H1 (cell line): ENCODE results near the gene CD79A. TPM values are rescaled to one million over a fixed set of nuclear protein-coding genes. Genes with fewer than 3 reads are reported as not detected.

Experiments
- CTCF ChIA-PET: fragments of 300-600 bp; sonication (Branson Sonifier 250); formaldehyde crosslinking; loops from one replicate; lab custom pipeline; 2021; ENCODE audit not compliant: partially characterized antibody; lab: Charles Lee
- POLR2A ChIA-PET: fragments of 300-600 bp; sonication (Branson Sonifier 250); formaldehyde crosslinking; loops from one replicate; lab custom pipeline; 2021; ENCODE audit warnings: inconsistent platforms; ENCODE audit not compliant: partially characterized antibody; lab: Charles Lee
- DNase-seq, 2 experiments: peaks; one replicate each; pipeline versions ENCODE4 v3.0.0 to v3.0.0-alpha.2; 2010 to 2022; ENCODE audit warnings: low spot score in 2 of 2, low read depth in 1 of 2, mixed read lengths in 1 of 2
- FAIRE-seq: peaks from 2 replicates; lab custom pipeline; 2011; peaks lifted over from hg19 to GRCh38; lab: Jason Lieb, UNC
- H2AFZ ChIP-seq: 2 replicates; pipeline ENCODE4 v1.8.1; 2012; ENCODE audit warnings: low read length, inconsistent platforms
- H2AK5ac ChIP-seq: 2 replicates; pipeline ENCODE4 v1.6.1; 2013; ENCODE audit warnings: low read depth, low read length
- H2BK120ac ChIP-seq: replicated peaks from 2 replicates; pipeline ENCODE3; 2013; ENCODE audit warnings: low read depth, low read length, inconsistent platforms
- H2BK12ac ChIP-seq: 2 replicates; pipeline ENCODE4 v1.6.1; 2013; ENCODE audit warnings: low read depth, low read length
- H2BK15ac ChIP-seq: 2 replicates; pipeline ENCODE4 v1.6.1; 2013; ENCODE audit warnings: low read length
- H2BK20ac ChIP-seq: 2 replicates; pipeline ENCODE4 v1.6.1; 2013; ENCODE audit warnings: low read length
- H2BK5ac ChIP-seq: 2 replicates; pipeline ENCODE4 v1.6.1; 2013; ENCODE audit warnings: low read depth, low read length
- H3K14ac ChIP-seq: 2 replicates; pipeline ENCODE4 v1.6.1; 2013; ENCODE audit warnings: inconsistent platforms; ENCODE audit not compliant: insufficient read length
- H3K18ac ChIP-seq: 2 replicates; pipeline ENCODE4 v1.6.1; 2013; ENCODE audit warnings: low read length; ENCODE audit errors: extremely low read depth
- H3K23ac ChIP-seq: 2 replicates; pipeline ENCODE4 v1.6.1; 2013; ENCODE audit warnings: inconsistent platforms; ENCODE audit not compliant: insufficient read length
- H3K23me2 ChIP-seq: 2 replicates; pipeline ENCODE4 v1.6.1; 2013; ENCODE audit warnings: low read depth, low read length
- H3K27ac ChIP-seq: 2 replicates; pipeline ENCODE4 v1.6.1; 2011; ENCODE audit warnings: low read depth, low read length, inconsistent platforms
- H3K27me3 ChIP-seq, 4 experiments: replicated peaks in 1 of 4; 1 replicate in 1 of 4; 2 replicates in 3 of 4; pipeline versions ENCODE4 v1.6.1 to v1.8.1; 2011 to 2013; ENCODE audit warnings: low read length in 3 of 4, mild to moderate bottlenecking in 3 of 4, inconsistent platforms in 2 of 4, mixed read lengths in 2 of 4, moderate library complexity in 1 of 4; ENCODE audit not compliant: control insufficient read depth in 3 of 4, insufficient read depth in 3 of 4; ENCODE audit errors: extremely low read depth in 1 of 4
- H3K36me3 ChIP-seq, 4 experiments: 2 replicates each; pipeline versions ENCODE4 v1.6.1 to v1.8.1; 2011 to 2013; ENCODE audit warnings: mild to moderate bottlenecking in 4 of 4, low read length in 3 of 4, moderate library complexity in 2 of 4, control low read depth in 1 of 4, inconsistent platforms in 1 of 4; ENCODE audit not compliant: insufficient read depth in 4 of 4, control insufficient read depth in 2 of 4
- H3K4ac ChIP-seq: replicated peaks from 2 replicates; pipeline ENCODE3; 2013; ENCODE audit warnings: low read length, low read depth, mixed read lengths, inconsistent platforms; ENCODE audit not compliant: insufficient read length
- H3K4me1 ChIP-seq, 4 experiments: replicated peaks in 1 of 4; 1 replicate in 1 of 4; 2 replicates in 3 of 4; pipeline versions ENCODE4 v1.6.1 to v1.8.1; 2011 to 2013; ENCODE audit warnings: low read length in 3 of 4, inconsistent platforms in 2 of 4, mixed read lengths in 1 of 4; ENCODE audit not compliant: insufficient read depth in 4 of 4, control insufficient read depth in 3 of 4
- H3K4me2 ChIP-seq, 2 experiments: 2 replicates each; pipeline versions ENCODE4 v1.6.1 to v1.8.1; 2011 to 2013; ENCODE audit warnings: low read depth in 2 of 2, low read length in 2 of 2, control low read depth in 1 of 2, inconsistent platforms in 1 of 2, mild to moderate bottlenecking in 1 of 2; ENCODE audit not compliant: insufficient read depth in 1 of 2
- H3K4me3 ChIP-seq, 4 experiments: fragments of 200-600, 300-600 bp in 1 of 4; sonication (generic), shearing (Covaris generic), sonication (Bioruptor Twin) in 1 of 4; 2 replicates each; pipeline versions ENCODE4 v1.5.1 to v1.8.1; 2011 to 2016; ENCODE audit warnings: low read length in 4 of 4, low read depth in 3 of 4, control low read depth in 2 of 4, inconsistent platforms in 2 of 4, mild to moderate bottlenecking in 2 of 4, mixed read lengths in 1 of 4, moderate library complexity in 1 of 4; ENCODE audit not compliant: insufficient read depth in 2 of 4; ENCODE audit errors: extremely low read depth in 1 of 4
- H3K56ac ChIP-seq: replicated peaks from 2 replicates; pipeline ENCODE3; 2013; ENCODE audit warnings: low read depth, mild to moderate bottlenecking, mixed read lengths, low read length, inconsistent platforms; ENCODE audit not compliant: insufficient read length
- H3K79me1 ChIP-seq: 2 replicates; pipeline ENCODE4 v1.6.1; 2013; ENCODE audit warnings: low read depth, low read length, control low read depth
- H3K79me2 ChIP-seq, 2 experiments: 2 replicates each; pipeline versions ENCODE4 v1.6.1 to v1.8.1; 2012 to 2013; ENCODE audit warnings: low read length in 2 of 2, mild to moderate bottlenecking in 2 of 2, inconsistent platforms in 1 of 2; ENCODE audit not compliant: insufficient read depth in 2 of 2, control insufficient read depth in 1 of 2
- H3K9ac ChIP-seq, 4 experiments: replicated peaks in 1 of 4; 1 replicate in 1 of 4; 2 replicates in 3 of 4; pipeline versions ENCODE4 v1.6.1 to v1.8.1; 2011 to 2013; ENCODE audit warnings: low read depth in 3 of 4, low read length in 3 of 4, control low read depth in 2 of 4, mild to moderate bottlenecking in 2 of 4, moderate library complexity in 2 of 4, inconsistent platforms in 1 of 4; ENCODE audit errors: extremely low read depth in 1 of 4
- H3K9me3 ChIP-seq, 2 experiments: 2 replicates each; pipeline versions ENCODE4 v1.6.1 to v1.8.1; 2012 to 2013; ENCODE audit warnings: mild to moderate bottlenecking in 2 of 2, moderate library complexity in 2 of 2, control low read depth in 1 of 2, inconsistent platforms in 1 of 2, low read depth in 1 of 2, low read length in 1 of 2, mixed read lengths in 1 of 2; ENCODE audit not compliant: insufficient read depth in 2 of 2
- H4K20me1 ChIP-seq, 2 experiments: replicated peaks in 1 of 2; 2 replicates each; pipeline versions ENCODE3 to v1.8.1; 2011 to 2013; ENCODE audit warnings: inconsistent platforms in 2 of 2, low read length in 2 of 2, mild to moderate bottlenecking in 1 of 2; ENCODE audit not compliant: insufficient read depth in 2 of 2, control insufficient read depth in 1 of 2
- H4K5ac ChIP-seq: 2 replicates; pipeline ENCODE4 v1.6.1; 2013; ENCODE audit warnings: low read length, low read depth, mixed read lengths, inconsistent platforms; ENCODE audit not compliant: insufficient read length
- H4K8ac ChIP-seq: 2 replicates; pipeline ENCODE4 v1.8.0; 2013; ENCODE audit warnings: mild to moderate bottlenecking, moderate library complexity, low read length, inconsistent platforms; ENCODE audit not compliant: insufficient read depth; ENCODE audit errors: extremely low read depth
- H4K91ac ChIP-seq: replicated peaks from 2 replicates; pipeline ENCODE3; 2013; ENCODE audit warnings: low read length, mixed read lengths, inconsistent platforms; ENCODE audit not compliant: insufficient read length
- CTBP2 ChIP-seq: IDR thresholded peaks from 2 replicates; pipeline ENCODE4 v1.7.0; 2011; ENCODE audit warnings: borderline replicate concordance, mild to moderate bottlenecking, moderate library complexity, mixed read lengths, low read length; ENCODE audit not compliant: insufficient read depth, insufficient read length
- MAFK ChIP-seq: IDR thresholded peaks from 2 replicates; pipeline ENCODE4 v1.6.1; 2012; ENCODE audit warnings: low read depth, mild to moderate bottlenecking, improper control_type of control experiment, low read length
- WGBS, 2 experiments: shearing (Covaris generic) in 1 of 2; methylation state at CpG; one replicate each; pipeline versions ENCODE4 v1.1.6 to v1.1.7; 2013 to 2015; ENCODE audit warnings: low lambda C conversion rate in 2 of 2, mixed read lengths in 2 of 2, inconsistent platforms in 1 of 2, low coverage in 1 of 2, missing lambda C conversion rate in 1 of 2; ENCODE audit not compliant: insufficient replicate concordance in 2 of 2, insufficient coverage in 1 of 2, insufficient read length in 1 of 2; ENCODE audit errors: extremely low coverage in 1 of 2, missing lambda C conversion rate in 1 of 2; 5-methylcytosine and 5-hydroxymethylcytosine counted together
- polyA plus RNA-seq, 7 experiments: library from polyadenylated mRNA; depleted of rRNA in 3 of 7; stranded (reverse) in 5 of 7; unstranded in 2 of 7; fragments of >200 nt in 5 of 7; fragments of 200-250 nt in 2 of 7; gene quantifications; 1 replicate in 5 of 7; 2 replicates in 1 of 7; 4 replicates in 1 of 7; pipeline versions ENCODE4 v1.2.1 to v1.2.3, GENCODE V29; 2011 to 2013; ENCODE audit warnings: missing spikeins in 2 of 7, mixed read lengths in 2 of 7
- total RNA-seq: library from RNA; stranded (reverse); fragmentation: NEBNext Ultra II Directional; extraction: Animal tissue kit (Norgen Biotek cat#: 25700); gene quantifications from 2 replicates; pipeline ENCODE4 v1.2.1, GENCODE V29; 2021

CD79A gene
- total and polyA plus RNA-seq, 2 of the 8 experiments (the other 6 are each of a cell fraction or from before 2014, with no cell fraction given): 0.54 to 0.77 TPM

DNA sequence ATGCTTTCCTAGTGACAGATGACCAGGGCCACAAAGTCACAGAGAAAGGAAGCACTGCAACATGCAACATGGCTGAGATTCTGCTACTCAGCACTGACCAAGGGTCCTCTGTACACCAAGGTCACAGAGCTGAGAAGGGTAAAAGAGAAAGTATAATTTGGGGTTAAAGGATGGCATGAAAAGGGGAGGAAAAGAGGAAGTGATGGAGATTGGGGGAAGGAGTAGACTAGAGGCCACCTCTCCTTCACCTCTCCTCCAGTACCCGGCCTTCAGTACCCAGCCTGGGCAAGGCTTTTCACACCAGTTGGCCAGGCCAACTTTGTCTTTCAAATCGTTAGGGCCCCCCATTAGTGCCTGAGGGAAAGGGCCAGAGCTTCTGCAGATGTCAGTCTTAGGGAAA lies 23.3 kb upstream of the CD79A start:
- FAIRE-seq (no peak), DNase-seq (no peak)
- Histone ChIP-seq H3K23ac (no peak overlapping the region), H3K9ac (no peak overlapping the region), H3K18ac (no peak overlapping the region), H3K4me3 (no peak overlapping the region), H3K4me2 (no peak overlapping the region), H4K91ac (no peak overlapping the region), H2AFZ (no peak overlapping the region), H3K4ac (no peak overlapping the region), H4K20me1 (no peaks in the 10 kb centered on the region), H3K27ac (no peak overlapping the region), H2BK15ac (no peak overlapping the region), H3K56ac (no peak overlapping the region), H3K79me1 (no peaks in the 10 kb centered on the region), H2BK12ac (no peak overlapping the region), H2BK5ac (no peak overlapping the region), H3K23me2 (no peaks in the 10 kb centered on the region), H2BK120ac (no peak overlapping the region), H3K14ac (no peak overlapping the region), H3K79me2 (no peaks in the 10 kb centered on the region), H2BK20ac (no peak overlapping the region), H3K27me3 (no peaks in the 10 kb centered on the region), H4K5ac (no peak overlapping the region), H3K36me3 (no peaks in the 10 kb centered on the region), H2AK5ac (no peak overlapping the region), H3K9me3 (peaks cover 0 to under 1% of the 10 kb centered on the region in 2 experiments; a peak in 1 of 4 replicates), H4K8ac (no peak overlapping the region), H3K4me1 (no peaks in the 10 kb centered on the region; a peak in 1 of 7 replicates)
- CTCF ChIA-PET: interaction anchor here (0.6 to 6.3 kb wide), 2 partner anchors 17 to 625 kb away, joined by 3 to 31 read pairs; no protein-coding TSS in a partner anchor
- TF ChIP-seq MAFK (no peak), CTBP2 (no peak)
- POLR2A ChIA-PET: interaction anchor here (0.6 to 7.9 kb wide), 3 partner anchors 10 to 18 kb away, joined by 4 to 200 read pairs (median 9); no protein-coding TSS in a partner anchor
- WGBS, 2 experiments: 64% methylated on average over 2 of the region's 2 CpGs; no CpG with 5 or more reads in 1 of the 2 experiments
